GM23338 (cell line): ENCODE data around the gene FKBP5. TPM values are rescaled to one million over a fixed set of nuclear protein-coding genes. Genes with fewer than 3 reads are reported as not detected.

Experiments used
- ATAC-seq: fragments of 200-7000 bp; cut with Tn5 transposase; 3 replicates; pipeline ENCODE4 v1.9.1; 2020
- DNase-seq: peaks from one replicate; pipeline ENCODE4 v3.0.0-alpha.2; 2015; ENCODE audit warnings: low spot score
- H2AFZ ChIP-seq: fragments of 200-600 bp; sonication (generic); 2 replicates; pipeline ENCODE4 v1.8.0; 2016; ENCODE audit warnings: antibody characterized with exemption, mild to moderate bottlenecking, moderate library complexity
- H3F3A ChIP-seq: fragments of 200-600 bp; sonication (generic); replicated peaks from 2 replicates; pipeline ENCODE4 v1.8.0; 2017; ENCODE audit warnings: antibody characterized with exemption, mixed run types, low read depth
- H3K27ac ChIP-seq: fragments of 200-600 bp; sonication (generic); 2 replicates; pipeline ENCODE4 v1.6.1; 2016; ENCODE audit warnings: low read depth
- H3K27me3 ChIP-seq: fragments of 200-600 bp; sonication (generic); 2 replicates; pipeline ENCODE4 v1.8.0; 2016; ENCODE audit warnings: mild to moderate bottlenecking, mixed run types, moderate library complexity; ENCODE audit not compliant: insufficient read depth
- H3K36me3 ChIP-seq: fragments of 200-600 bp; sonication (generic); 2 replicates; pipeline ENCODE4 v1.8.0; 2016; ENCODE audit warnings: mild to moderate bottlenecking; ENCODE audit not compliant: insufficient read depth
- H3K4me1 ChIP-seq: fragments of 200-600 bp; sonication (generic); 2 replicates; pipeline ENCODE4 v1.8.0; 2016; ENCODE audit warnings: mild to moderate bottlenecking, moderate library complexity; ENCODE audit not compliant: insufficient read depth
- H3K4me2 ChIP-seq: fragments of 200-600 bp; sonication (generic); 2 replicates; pipeline ENCODE4 v1.7.1; 2017; ENCODE audit warnings: mixed run types
- H3K4me3 ChIP-seq: fragments of 200-600 bp; sonication (generic); 2 replicates; pipeline ENCODE4 v1.6.1; 2016; ENCODE audit warnings: mixed run types
- H3K79me2 ChIP-seq: fragments of 200-600 bp; sonication (generic); replicated peaks from 2 replicates; pipeline ENCODE4 v1.8.0; 2017; ENCODE audit warnings: mild to moderate bottlenecking; ENCODE audit not compliant: insufficient read depth
- H3K9me2 ChIP-seq: fragments of 200-600 bp; sonication (generic); 2 replicates; pipeline ENCODE4 v1.8.0; 2017; ENCODE audit not compliant: insufficient read depth
- H4K20me1 ChIP-seq: fragments of 200-600 bp; sonication (generic); replicated peaks from 2 replicates; pipeline ENCODE4 v1.8.0; 2017; ENCODE audit warnings: mild to moderate bottlenecking; ENCODE audit not compliant: insufficient read depth
- H3K27ac Mint-ChIP-seq: 2 replicates; pipeline ENCODE4 v1.8.0; 2020; ENCODE audit warnings: inconsistent platforms, mild to moderate bottlenecking, moderate library complexity, mixed read lengths
- H3K27me3 Mint-ChIP-seq: 3 replicates; pipeline ENCODE4 v1.8.0; 2022; ENCODE audit warnings: low read depth, mild to moderate bottlenecking, moderate library complexity, mixed read lengths, inconsistent platforms; ENCODE audit not compliant: insufficient read depth, poor library complexity
- H3K36me3 Mint-ChIP-seq: 3 replicates; pipeline ENCODE4 v1.8.0; 2021; ENCODE audit warnings: low read depth, mild to moderate bottlenecking, inconsistent platforms, moderate library complexity, mixed read lengths
- H3K4me1 Mint-ChIP-seq: 3 replicates; pipeline ENCODE4 v1.8.0; 2020; ENCODE audit warnings: mild to moderate bottlenecking, inconsistent platforms, mixed read lengths
- H3K4me3 Mint-ChIP-seq: 3 replicates; pipeline ENCODE4 v1.8.0; 2021; ENCODE audit warnings: moderate library complexity, mild to moderate bottlenecking, inconsistent platforms, mixed read lengths
- H3K9me3 Mint-ChIP-seq: 3 replicates; pipeline ENCODE4 v1.8.0; 2020; ENCODE audit warnings: moderate library complexity, mild to moderate bottlenecking, inconsistent platforms, mixed read lengths
- CREB1 ChIP-seq: fragments of 250-450 bp; sonication (Bioruptor Pico); IDR thresholded peaks from 2 replicates; pipeline ENCODE4 v1.5.0; 2020; ENCODE audit warnings: low read depth, mild to moderate bottlenecking, moderate library complexity
- CTCF ChIP-seq, 2 experiments: fragments of 200-600 bp in 1 of 2; sonication (generic) in 1 of 2; conservative IDR thresholded peaks; 2 replicates each; pipeline versions ENCODE4 v1.5.1 to v1.6.1; 2016 to 2017; ENCODE audit warnings: antibody characterized with exemption in 2 of 2, low read depth in 2 of 2, mild to moderate bottlenecking in 2 of 2, moderate library complexity in 1 of 2
- ETS1 ChIP-seq: IDR thresholded peaks from 2 replicates; pipeline ENCODE4 v1.6.1; 2016; ENCODE audit warnings: antibody characterized with exemption
- EZH2 ChIP-seq: fragments of 200-600 bp; sonication (generic); IDR thresholded peaks from one replicate; pipeline ENCODE4 v1.8.0; 2017; ENCODE audit warnings: antibody characterized with exemption, mild to moderate bottlenecking, low read depth; ENCODE audit not compliant: unreplicated experiment
- EZH2phosphoT487 ChIP-seq: fragments of 200-600 bp; sonication (generic); IDR thresholded peaks from one replicate; pipeline ENCODE4 v1.8.1; 2018; ENCODE audit warnings: antibody characterized with exemption; ENCODE audit not compliant: unreplicated experiment
- JUNB ChIP-seq: IDR thresholded peaks from one replicate; pipeline ENCODE4 v1.6.1; 2016; ENCODE audit warnings: antibody characterized with exemption; ENCODE audit not compliant: unreplicated experiment
- NANOG ChIP-seq: IDR thresholded peaks from 2 replicates; pipeline ENCODE4 v1.6.1; 2016; ENCODE audit warnings: antibody characterized with exemption, borderline replicate concordance
- POLR2AphosphoS5 ChIP-seq: IDR thresholded peaks from 2 replicates; pipeline ENCODE4 v1.6.1; 2016; ENCODE audit warnings: antibody characterized with exemption, low read depth
- REST ChIP-seq: IDR thresholded peaks from one replicate; pipeline ENCODE4 v1.6.1; 2018; ENCODE audit warnings: antibody characterized with exemption; ENCODE audit not compliant: unreplicated experiment
- STAT1 ChIP-seq: IDR thresholded peaks from one replicate; pipeline ENCODE4 v1.6.1; 2016; ENCODE audit warnings: antibody characterized with exemption; ENCODE audit not compliant: unreplicated experiment
- ZNF114 ChIP-seq: fragments of 250-450 bp; sonication (Bioruptor Pico); IDR thresholded peaks from 2 replicates; pipeline ENCODE4 v1.5.0; 2020; ENCODE audit warnings: mild to moderate bottlenecking, moderate library complexity
- ZNF331 ChIP-seq: fragments of 250-450 bp; sonication (Bioruptor Pico); IDR thresholded peaks from 2 replicates; pipeline ENCODE4 v1.5.0; 2020; ENCODE audit warnings: low read depth, mild to moderate bottlenecking, moderate library complexity
- ZNF462 ChIP-seq: fragments of 250-450 bp; sonication (Bioruptor Pico); IDR thresholded peaks from 2 replicates; pipeline ENCODE4 v1.5.0; 2020; ENCODE audit warnings: mild to moderate bottlenecking, moderate library complexity
- polyA plus RNA-seq: library from polyadenylated mRNA; unstranded; fragments of >200 nt; fragmentation: Nextera tagmentation; extraction: Ambion mirVana; gene quantifications from 2 replicates; pipeline ENCODE4 v1.2.1, GENCODE V29; 2016
- total RNA-seq: library from RNA; depleted of rRNA; stranded (reverse); fragments of >200 nt; shearing (Covaris generic); gene quantifications from 2 replicates; pipeline ENCODE4 v1.2.3, GENCODE V29; 2014

FKBP5 gene
- total and polyA plus RNA-seq, 2 experiments from 2014 or later = 19.8 to 28.6 TPM

GRCh38 chr6:35581633-35582032, 107.1 kb downstream of the FKBP5 start:
- H3K79me2 ChIP-seq = no peaks in the 10 kb centered on the region
- peaks cover 5% of the 10 kb centered on the region for H3K27me3 Mint-ChIP-seq
- no peak overlapping the region for H3K4me3 ChIP-seq
- no peaks in the 10 kb centered on the region for H3K27me3 ChIP-seq
- H3K4me1 Mint-ChIP-seq = peaks cover 4% of the 10 kb centered on the region; the same call in 1 of the 3 replicates
- H3K4me2 ChIP-seq = no peak overlapping the region
- H3K4me3 Mint-ChIP-seq = no peak overlapping the region
- H3K4me1 ChIP-seq = no peaks in the 10 kb centered on the region
- H3K27ac Mint-ChIP-seq = 0 out of 2 replicates have a peak overlapping the region, but pooled peaks have one; percentile 15
- TF ChIP-seq STAT1 = no peak
- TF ChIP-seq NANOG = no peak
- TF ChIP-seq ETS1 = no peak
- no peak for TF ChIP-seq JUNB
- no peak for TF ChIP-seq ZNF462
- TF ChIP-seq EZH2phosphoT487 = no peak
- no peak for TF ChIP-seq EZH2
- TF ChIP-seq ZNF331 (CRISPR knock-in tag) = no peak
- TF ChIP-seq ZNF114 (CRISPR knock-in tag) = no peak
- TF ChIP-seq REST = no peak
- TF ChIP-seq CTCF (conservative IDR thresholded peaks at IDR 0.05; ENCODE audit: low read depth in 2 of 2) = no peak
- no peak for TF ChIP-seq CREB1 (CRISPR knock-in tag)
- TF ChIP-seq POLR2AphosphoS5 = no peak
- no peak overlapping the region for H3K27ac ChIP-seq
- no peaks in the 10 kb centered on the region for H3F3A ChIP-seq
- no peak overlapping the region for H2AFZ ChIP-seq
- no peak for ATAC-seq
- H3K9me3 Mint-ChIP-seq = no peaks in the 10 kb centered on the region
- no peak for DNase-seq
- peaks cover 5% of the 10 kb centered on the region; the same call in 1 of the 2 replicates for H3K36me3 ChIP-seq
- H3K36me3 Mint-ChIP-seq = peaks cover 6% of the 10 kb centered on the region; the same call in 1 of the 3 replicates
- H3K9me2 ChIP-seq = no peaks in the 10 kb centered on the region
- no peaks in the 10 kb centered on the region; the same call in 1 of the 2 replicates for H4K20me1 ChIP-seq
